ENCODE data around the gene STX3.
"Not testable (repeated sequence)": the region's sequence is repeated elsewhere in the genome, so short reads cannot be mapped to it uniquely, and the experiment has no call there.

Gene STX3

DNA sequence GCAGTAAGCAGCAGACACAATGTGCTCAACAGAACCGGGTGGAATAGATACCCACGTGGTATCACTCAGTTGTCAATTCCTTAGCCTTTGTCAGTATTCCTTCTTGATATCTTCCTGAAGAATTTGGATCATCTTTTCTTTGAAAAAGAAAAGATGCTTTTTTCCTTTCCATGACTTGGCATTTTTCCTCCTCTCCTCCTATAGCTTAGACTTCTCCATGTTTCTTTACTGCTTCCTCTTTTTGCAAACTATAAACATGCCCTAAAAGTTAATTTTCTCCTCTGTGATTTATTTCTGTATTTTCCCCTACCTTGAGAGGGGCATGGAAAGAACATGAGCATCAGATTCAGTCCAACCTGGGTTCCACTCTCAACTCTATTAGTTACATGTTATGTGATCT is 78.4 kb downstream of the STX3 start:
- DNase-seq (ENCODE audit: low read depth in 3 of 3, low spot score in 1 of 3): no peak

DNA sequence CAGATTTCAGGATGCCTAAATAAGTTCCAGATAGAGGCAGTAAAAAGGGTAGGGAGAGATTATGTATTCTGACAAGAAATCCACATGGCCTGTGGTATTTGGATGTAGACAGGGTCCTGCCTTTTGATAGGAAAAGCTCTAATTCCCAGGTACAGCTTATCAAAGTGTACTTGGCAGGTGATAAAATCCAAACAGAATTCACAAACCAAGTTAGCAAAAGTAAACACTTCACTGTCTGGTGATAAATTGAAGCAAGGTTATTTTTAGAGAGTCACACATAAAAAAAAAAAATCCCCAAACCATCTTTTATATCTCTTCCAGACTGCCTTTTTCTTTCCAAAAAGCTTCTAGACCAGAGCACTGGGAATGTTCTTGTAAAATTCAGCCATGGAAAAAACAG is 84.4 kb downstream of the STX3 start:
- no peak for DNase-seq (ENCODE audit: low read depth in 3 of 3, low spot score in 1 of 3)

DNA sequence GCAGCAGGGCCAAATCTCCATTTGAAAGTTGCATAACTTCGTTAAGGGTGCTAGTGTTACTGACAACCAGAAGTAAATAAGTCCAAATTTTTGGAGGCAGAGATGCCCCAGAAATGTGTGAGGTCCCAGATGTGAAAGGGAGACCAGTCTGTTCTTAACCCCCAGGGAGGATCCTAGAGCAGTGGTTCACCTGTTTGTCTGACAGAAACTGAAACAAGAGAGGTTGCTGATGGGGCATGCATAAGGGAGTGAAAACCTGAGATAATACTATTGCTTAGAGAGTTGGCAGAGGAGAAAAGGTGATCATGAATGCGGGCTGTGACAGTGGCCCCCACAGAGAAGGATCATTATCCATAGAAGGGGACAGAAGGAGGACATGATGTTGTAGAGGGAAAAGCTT is 86.3 kb downstream of the STX3 start:
- DNase-seq (ENCODE audit: low read depth in 3 of 3, low spot score in 1 of 3): no peak

DNA sequence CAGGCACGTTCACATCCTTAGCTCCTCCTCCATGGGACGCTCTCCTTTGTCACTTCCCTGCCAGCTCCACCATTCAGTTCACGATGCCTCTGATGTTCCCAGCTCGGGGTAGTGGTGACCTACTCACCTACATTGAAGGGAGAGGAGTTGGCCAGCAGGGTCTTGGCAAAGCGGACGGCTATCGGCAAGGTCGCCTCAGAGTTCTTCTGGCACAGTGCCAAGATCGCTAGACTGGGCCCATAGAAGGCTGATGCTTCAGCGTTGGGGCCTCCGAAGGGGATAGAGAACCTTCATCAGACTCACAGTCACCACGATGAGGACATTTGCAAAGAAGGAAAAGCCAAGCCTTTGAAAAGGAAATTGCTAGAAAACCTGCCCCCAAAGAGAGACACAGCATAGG is 87.1 kb downstream of the STX3 start:
- no peak for DNase-seq (ENCODE audit: low read depth in 3 of 3, low spot score in 1 of 3)

- no peak for DNase-seq (ENCODE audit: low read depth in 3 of 3, low spot score in 1 of 3)
Measured at GRCh38 chr11:59845399-59845798, 90.2 kb downstream of the STX3 start, which contains the start of gene CBLIF. TSS of gene CBLIF (minus strand) at chr11:59845499. CDS start at chr11:59845453, 46 bp downstream.

GRCh38 chr11:59846556-59846955 is 91.4 kb downstream of the STX3 start:
- DNase-seq (ENCODE audit: low read depth in 3 of 3, low spot score in 1 of 3): no peak

DNA sequence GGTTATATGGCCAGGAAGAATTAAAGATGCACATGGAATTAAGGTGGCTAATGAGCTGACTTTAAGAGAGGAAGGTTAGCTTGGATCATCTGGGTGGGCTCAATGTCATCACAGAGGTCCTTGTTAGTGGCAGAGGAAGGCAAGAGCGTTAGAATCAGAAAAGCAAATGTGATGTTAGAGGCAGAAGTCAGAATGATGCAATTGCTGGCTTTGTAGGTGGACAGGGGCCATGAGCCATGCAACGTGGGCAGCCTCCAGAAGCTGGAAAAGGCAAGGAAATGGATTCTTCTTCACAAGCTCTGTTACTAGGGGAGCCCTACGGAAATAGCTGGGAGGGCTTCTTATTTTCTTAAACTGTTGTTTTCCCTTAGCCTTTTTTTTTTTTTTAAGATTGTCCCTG is 92.5 kb downstream of the STX3 start:
- DNase-seq (ENCODE audit: low read depth in 3 of 3, low spot score in 1 of 3): no peak

GRCh38 chr11:59848439-59848838 is 93.3 kb downstream of the STX3 start:
- DNase-seq (ENCODE audit: low read depth in 3 of 3, low spot score in 1 of 3): not testable (repeated sequence)

- no peak for DNase-seq (ENCODE audit: low read depth in 3 of 3, low spot score in 1 of 3)
Measured at GRCh38 chr11:59849129-59849528, 94.0 kb downstream of the STX3 start.

DNA sequence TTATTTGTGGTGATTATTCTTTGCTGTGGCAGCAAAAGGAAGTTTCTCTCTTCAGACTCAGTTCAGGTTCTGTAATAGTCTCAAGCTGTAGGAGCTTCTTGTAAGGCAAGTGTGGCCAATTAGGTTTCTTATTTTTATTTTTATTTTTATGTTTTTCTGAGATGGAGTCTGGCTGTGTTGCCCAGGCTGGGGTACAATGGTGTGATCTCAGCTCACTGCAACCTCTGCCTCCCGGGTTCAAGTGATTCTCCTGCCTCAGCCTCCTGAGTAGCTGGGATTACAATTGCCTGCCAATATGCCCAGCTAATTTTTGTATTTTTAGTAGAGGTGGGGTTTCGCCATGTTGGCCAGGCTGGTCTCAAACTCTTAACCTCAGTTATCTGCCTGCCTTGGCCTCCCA is 94.4 kb downstream of the STX3 start:
- not testable (repeated sequence) for DNase-seq (ENCODE audit: low read depth in 3 of 3, low spot score in 1 of 3)

DNA sequence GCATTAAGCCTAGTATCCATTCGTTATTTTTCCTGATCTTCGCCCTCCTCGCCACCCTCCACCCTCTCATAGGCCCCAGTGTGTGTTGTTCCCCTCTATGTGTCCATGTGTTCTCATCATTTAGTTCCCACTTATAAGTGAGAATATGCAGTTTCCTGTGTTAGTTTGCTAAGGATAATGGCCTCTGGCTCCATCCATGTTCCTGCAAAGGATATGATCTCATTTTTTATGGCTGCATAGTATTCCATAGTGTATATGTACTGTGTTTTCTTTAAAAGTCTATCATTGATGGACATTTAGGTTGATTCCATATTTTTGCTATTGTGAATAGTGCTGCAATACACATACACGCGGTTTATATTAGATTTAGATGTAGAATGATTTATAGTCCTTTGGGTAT is 96.2 kb downstream of the STX3 start:
- not testable (repeated sequence) for DNase-seq (ENCODE audit: low read depth in 3 of 3, low spot score in 1 of 3)

DNA sequence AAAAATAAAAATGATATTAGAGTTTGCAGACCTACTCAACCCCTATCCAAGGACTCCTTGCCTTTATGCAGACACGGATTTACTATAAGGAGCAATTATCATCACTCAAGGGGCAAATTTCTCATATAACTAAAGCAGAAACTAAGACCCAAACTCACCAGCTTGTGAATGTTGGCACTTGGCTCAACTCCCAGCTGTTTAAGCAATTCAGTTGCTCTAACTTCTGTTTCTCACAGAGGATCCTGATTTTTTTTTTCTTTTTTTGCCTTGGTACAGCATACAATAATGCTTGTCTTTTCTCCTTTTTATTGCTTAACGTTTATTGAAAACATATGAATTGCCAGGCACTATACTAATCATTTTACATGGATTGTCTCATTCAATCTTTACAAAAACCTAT is 99.7 kb downstream of the STX3 start:
- no peak for DNase-seq (ENCODE audit: low read depth in 3 of 3, low spot score in 1 of 3)

All from stimulated activated CD4-positive, alpha-beta T cell treated with anti-CD3 and anti-CD28 coated beads, TNF-alpha, amount 100 ng/mL, for 1 hour (primary cell).